ENCODE data around the gene SOWAHA.

DNA sequence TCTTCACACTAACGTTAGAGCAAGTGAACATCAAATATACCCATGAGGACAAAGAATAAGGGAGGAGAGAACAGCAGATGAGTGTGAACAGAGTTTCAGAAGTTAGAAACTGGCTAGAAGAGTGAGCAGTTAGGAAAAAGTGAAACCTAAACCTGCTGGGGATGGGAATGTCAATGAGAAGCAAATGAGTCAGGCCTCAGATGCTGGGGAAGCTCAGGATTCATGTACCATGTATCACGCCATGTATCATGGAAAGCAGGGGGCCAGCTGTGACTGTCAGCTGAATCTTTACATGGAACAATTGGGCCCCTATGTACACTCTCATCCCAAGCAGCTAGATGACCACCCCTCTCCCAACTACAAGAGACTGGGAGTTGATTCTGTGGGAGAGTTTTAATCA is 37.0 kb downstream of the SOWAHA start:
- TF ChIP-seq, protein P1, sequence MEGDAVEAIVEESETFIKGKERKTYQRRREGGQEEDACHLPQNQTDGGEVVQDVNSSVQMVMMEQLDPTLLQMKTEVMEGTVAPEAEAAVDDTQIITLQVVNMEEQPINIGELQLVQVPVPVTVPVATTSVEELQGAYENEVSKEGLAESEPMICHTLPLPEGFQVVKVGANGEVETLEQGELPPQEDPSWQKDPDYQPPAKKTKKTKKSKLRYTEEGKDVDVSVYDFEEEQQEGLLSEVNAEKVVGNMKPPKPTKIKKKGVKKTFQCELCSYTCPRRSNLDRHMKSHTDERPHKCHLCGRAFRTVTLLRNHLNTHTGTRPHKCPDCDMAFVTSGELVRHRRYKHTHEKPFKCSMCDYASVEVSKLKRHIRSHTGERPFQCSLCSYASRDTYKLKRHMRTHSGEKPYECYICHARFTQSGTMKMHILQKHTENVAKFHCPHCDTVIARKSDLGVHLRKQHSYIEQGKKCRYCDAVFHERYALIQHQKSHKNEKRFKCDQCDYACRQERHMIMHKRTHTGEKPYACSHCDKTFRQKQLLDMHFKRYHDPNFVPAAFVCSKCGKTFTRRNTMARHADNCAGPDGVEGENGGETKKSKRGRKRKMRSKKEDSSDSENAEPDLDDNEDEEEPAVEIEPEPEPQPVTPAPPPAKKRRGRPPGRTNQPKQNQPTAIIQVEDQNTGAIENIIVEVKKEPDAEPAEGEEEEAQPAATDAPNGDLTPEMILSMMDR (conservative IDR thresholded peaks at IDR 0.05; ENCODE audit: low read depth, low read length), result no peak
- TF ChIP-seq EZH2 (IDR thresholded peaks at IDR 0.05; ENCODE audit: borderline replicate concordance, low read depth, low read length, poor library complexity, severe bottlenecking), result no peak

All from A673 (cell line).